Measurements from ENCODE around the gene CYB561D1. TPM values are rescaled to one million over a fixed set of nuclear protein-coding genes. Genes with fewer than 3 reads are reported as not detected.
"Not testable (repeated sequence)": the region's sequence is repeated elsewhere in the genome, so short reads cannot be mapped to it uniquely, and the experiment has no call there.

The CYB561D1 gene
- total RNA-seq, result 26.8 TPM

DNA sequence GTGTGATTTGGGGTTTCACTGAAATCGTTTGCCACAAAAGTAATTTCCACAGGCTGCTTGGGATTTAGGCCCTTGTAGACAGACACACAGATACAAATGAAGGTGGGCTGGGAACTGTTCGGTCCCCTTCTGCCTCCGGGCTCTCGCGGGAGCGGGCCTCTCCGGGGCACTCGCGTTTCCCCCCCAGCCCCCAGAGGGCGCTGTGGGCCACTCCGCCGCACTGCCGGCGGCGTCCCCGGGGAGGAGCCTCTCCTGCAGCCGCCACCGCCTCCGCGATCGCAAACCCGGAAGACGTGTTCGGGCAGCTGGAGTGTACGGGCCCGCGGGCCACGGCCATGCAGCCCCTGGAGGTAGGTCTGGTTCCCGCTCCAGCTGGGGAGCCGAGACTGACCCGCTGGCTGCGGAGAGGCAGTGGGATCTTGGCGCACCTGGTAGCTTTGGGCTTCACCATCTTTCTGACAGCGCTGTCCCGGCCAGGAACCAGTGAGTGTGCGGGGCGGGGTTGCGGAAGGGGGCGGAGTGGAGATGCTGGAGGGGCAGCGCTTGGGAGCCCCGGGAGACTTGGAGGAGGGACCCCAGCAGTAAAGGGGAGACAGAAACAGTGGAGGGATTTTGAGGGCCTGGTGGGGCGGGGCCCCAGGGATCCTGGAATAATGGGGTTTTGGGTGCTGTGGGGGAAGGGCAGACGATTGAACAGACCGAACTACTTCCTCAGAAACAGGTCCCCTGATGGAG, at the start of gene CYB561D1:
TSS of gene CYB561D1 (plus strand) at position 290 of the 735 bp plus-strand sequence. CDS start at position 336, 46 bp downstream.
- H3K9me3 ChIP-seq, result no peaks in the 10 kb centered on the region
- intact Hi-C loops (cut with DNase I), result loop anchor here (1.0 to 2.0 kb wide), 3 partner anchors 15 to 67 kb away; partner anchors contain the start of genes AMIGO1 and PSMA5
- H3K36me3 ChIP-seq, result peaks cover 13 to 25% of the 10 kb centered on the region in 2 donors
- DNase-seq (ENCODE audit: low spot score in 2 of 2), result peak; percentile 35 to 92
- H3K4me1 ChIP-seq, result peaks cover 7 to 18% of the 10 kb centered on the region in 2 donors
- no peaks in the 10 kb centered on the region for H3K27me3 ChIP-seq
- peak; percentile 92 to 98 (median 95) for TF ChIP-seq CTCF (IDR thresholded peaks at IDR 0.05)
- peak within 1 kb of the TSS; percentile 61 to 89 for H3K4me3 ChIP-seq
- H3K27ac ChIP-seq, result peak within 1 kb of the TSS; percentile 78 to 84

DNA sequence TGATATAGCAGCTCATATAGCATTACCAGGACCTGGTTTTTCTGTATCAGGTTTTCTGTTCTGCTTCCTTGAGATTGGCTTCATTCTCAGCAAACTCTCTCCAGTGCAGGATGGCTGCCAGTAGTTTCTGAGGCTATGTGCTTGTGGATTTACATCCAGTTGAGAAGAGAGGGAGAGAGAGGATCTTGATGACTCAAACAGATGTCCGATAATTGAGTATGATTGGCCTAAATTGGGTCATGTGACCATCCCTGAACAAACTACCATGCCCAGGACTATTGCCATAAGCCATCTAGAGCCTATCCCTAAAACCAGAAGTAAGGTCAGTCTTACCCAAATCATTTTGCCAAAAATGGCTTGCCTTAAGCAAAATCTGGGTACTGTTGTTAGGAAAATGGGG, 49.5 kb upstream of the CYB561D1 start:
- TF ChIP-seq CTCF (IDR thresholded peaks at IDR 0.05), result no peak
- DNase-seq (ENCODE audit: low spot score in 2 of 2), result no peak
- no peaks in the 10 kb centered on the region for H3K4me1 ChIP-seq
- no peak overlapping the region for H3K27ac ChIP-seq
- no peaks in the 10 kb centered on the region for H3K36me3 ChIP-seq
- no peak overlapping the region for H3K4me3 ChIP-seq
- no peaks in the 10 kb centered on the region for H3K9me3 ChIP-seq
- H3K27me3 ChIP-seq, result no peaks in the 10 kb centered on the region
- intact Hi-C loops (cut with DNase I), result no loop called here

GRCh38 chr1:109445949-109446695, 47.8 kb upstream of the CYB561D1 start:
- intact Hi-C loops (cut with DNase I); H3K9me3 ChIP-seq; H3K27ac ChIP-seq; H3K4me3 ChIP-seq; DNase-seq (ENCODE audit: low spot score in 2 of 2); H3K27me3 ChIP-seq; H3K36me3 ChIP-seq; H3K4me1 ChIP-seq: not testable (repeated sequence)

DNA sequence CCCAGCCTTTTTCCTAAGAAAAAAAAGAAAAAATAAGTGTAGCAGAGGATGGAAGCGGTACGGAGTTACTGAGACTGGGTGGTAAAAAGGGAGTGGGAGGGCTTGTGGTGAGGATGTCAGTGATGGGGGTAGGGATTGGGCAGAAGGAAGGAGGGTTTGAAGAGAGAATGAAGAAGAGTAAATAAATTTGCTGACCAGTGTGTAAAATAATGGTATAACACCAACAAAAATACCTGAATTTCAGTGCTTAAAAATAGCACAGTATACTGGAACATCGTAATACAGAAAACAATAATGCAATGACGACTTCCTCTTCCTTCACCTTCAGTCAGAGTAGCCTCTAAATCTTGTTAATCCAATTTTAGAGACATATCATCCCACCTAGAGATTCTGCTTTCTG, 46.4 kb upstream of the CYB561D1 start:
- no peak for DNase-seq (ENCODE audit: low spot score in 2 of 2)
- no peak for TF ChIP-seq CTCF (IDR thresholded peaks at IDR 0.05)
- Histone ChIP-seq H3K4me1 (no peaks in the 10 kb centered on the region), H3K4me3 (no peak overlapping the region), H3K9me3 (no peaks in the 10 kb centered on the region), H3K27me3 (no peaks in the 10 kb centered on the region), H3K27ac (no peak overlapping the region), H3K36me3 (no peaks in the 10 kb centered on the region)
- intact Hi-C loops (cut with DNase I), result no loop called here

- H3K4me3 ChIP-seq, result no peak overlapping the region
- no peaks in the 10 kb centered on the region for H3K4me1 ChIP-seq
- H3K9me3 ChIP-seq, result no peaks in the 10 kb centered on the region
- intact Hi-C loops (cut with DNase I), result no loop called here
- no peak for DNase-seq (ENCODE audit: low spot score in 2 of 2)
- no peaks in the 10 kb centered on the region for H3K36me3 ChIP-seq
- no peak overlapping the region for H3K27ac ChIP-seq
- no peak for TF ChIP-seq CTCF (IDR thresholded peaks at IDR 0.05)
- H3K27me3 ChIP-seq, result no peaks in the 10 kb centered on the region
Observed at GRCh38 chr1:109454497-109455133, 39.3 kb upstream of the CYB561D1 start.

DNA sequence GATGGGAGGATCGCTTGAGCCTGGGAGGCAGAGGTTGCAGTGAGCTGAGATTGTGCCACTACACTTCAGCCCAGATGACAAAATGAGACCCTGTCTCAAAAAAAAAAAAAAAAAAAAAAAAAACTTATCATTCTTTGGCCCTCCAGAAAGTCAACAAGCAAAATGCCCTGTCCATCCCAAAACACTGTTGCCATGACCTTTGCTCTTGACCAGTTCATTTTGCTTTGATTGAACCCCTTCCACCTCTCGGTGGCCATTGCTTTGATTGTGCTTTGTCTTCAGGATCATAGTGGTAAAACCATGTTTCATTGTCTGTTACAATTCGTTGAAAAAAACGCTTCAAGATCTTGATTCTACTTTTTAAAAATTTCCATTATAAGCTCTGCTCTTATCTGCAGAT, 36.1 kb upstream of the CYB561D1 start:
- Histone ChIP-seq H3K4me1 (no peaks in the 10 kb centered on the region), H3K27me3 (no peaks in the 10 kb centered on the region), H3K9me3 (no peaks in the 10 kb centered on the region), H3K4me3 (no peak overlapping the region), H3K27ac (no peak overlapping the region), H3K36me3 (no peaks in the 10 kb centered on the region)
- intact Hi-C loops (cut with DNase I), result no loop called here
- no peak for TF ChIP-seq CTCF (IDR thresholded peaks at IDR 0.05)
- no peak for DNase-seq (ENCODE audit: low spot score in 2 of 2)

Measured in ascending aorta (tissue), 2 donors.